ENCODE measurements around the gene EIF2S2.

Gene EIF2S2

DNA sequence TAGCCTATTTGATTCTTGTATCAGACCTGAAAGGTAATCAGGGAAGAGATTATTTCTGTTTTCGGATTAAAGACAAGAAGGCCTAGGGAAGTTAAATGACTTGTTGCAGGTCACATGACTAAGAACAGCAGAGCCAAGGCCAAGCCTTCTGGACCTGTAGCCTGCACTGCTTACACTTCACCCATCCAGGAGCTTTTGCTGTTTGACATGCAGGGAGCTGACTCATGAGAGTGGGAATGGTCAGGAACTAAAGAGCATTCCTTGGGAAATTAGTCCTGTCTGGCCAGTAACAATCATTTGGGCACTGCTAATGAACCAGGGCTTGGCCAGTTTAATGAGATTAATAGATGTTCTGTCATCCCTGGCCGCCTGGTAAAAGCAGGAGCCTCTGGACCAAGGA, 46.8 kb downstream of the EIF2S2 start:
- no peaks in the 10 kb centered on the region for H3K27me3 ChIP-seq (ENCODE audit: low read length)
- H3K9ac ChIP-seq (ENCODE audit: low read length) = no peak overlapping the region
- no peak overlapping the region for H3K4me2 ChIP-seq (ENCODE audit: low read depth, low read length, poor library complexity, severe bottlenecking)
- H2AFZ ChIP-seq (ENCODE audit: low read depth, low read length, severe bottlenecking) = no peak overlapping the region
- H4K20me1 ChIP-seq (ENCODE audit: low read depth, low read length) = no peaks in the 10 kb centered on the region; the same call in 1 of the 2 replicates
- no peak overlapping the region for H3K4me3 ChIP-seq (ENCODE audit: insufficient read depth, low read length, poor library complexity, severe bottlenecking)
- H3K27ac ChIP-seq (ENCODE audit: low read depth, low read length) = no peak overlapping the region
- no peaks in the 10 kb centered on the region for H3K9me2 ChIP-seq (replicated peaks; ENCODE audit: insufficient read depth, low read length)
- TF ChIP-seq EZH2phosphoT487 (conservative IDR thresholded peaks at IDR 0.05; ENCODE audit: low read length) (no peak), CTCF (IDR thresholded peaks at IDR 0.05; ENCODE audit: insufficient read depth, low read length, poor library complexity, severe bottlenecking) (no peak)
- H3K79me2 ChIP-seq (ENCODE audit: insufficient read depth, low read length) = peaks cover 93% of the 10 kb centered on the region
- H3K36me3 ChIP-seq (ENCODE audit: low read length) = no peaks in the 10 kb centered on the region
- H3F3A ChIP-seq (ENCODE audit: insufficient read depth) = peaks cover 4% of the 10 kb centered on the region; the same call in 1 of the 2 replicates
- H3K9me3 ChIP-seq (ENCODE audit: insufficient read depth, low read length) = no peaks in the 10 kb centered on the region

- Histone ChIP-seq H3K27ac (ENCODE audit: low read depth, low read length) (no peak overlapping the region), H3K9me3 (ENCODE audit: insufficient read depth, low read length) (no peaks in the 10 kb centered on the region), H3F3A (ENCODE audit: insufficient read depth) (peaks cover 4% of the 10 kb centered on the region; the same call in 1 of the 2 replicates), H3K79me2 (ENCODE audit: insufficient read depth, low read length) (peaks cover 93% of the 10 kb centered on the region), H3K4me2 (ENCODE audit: low read depth, low read length, poor library complexity, severe bottlenecking) (no peak overlapping the region), H2AFZ (ENCODE audit: low read depth, low read length, severe bottlenecking) (no peak overlapping the region), H3K9me2 (replicated peaks; ENCODE audit: insufficient read depth, low read length) (no peaks in the 10 kb centered on the region), H3K27me3 (ENCODE audit: low read length) (no peaks in the 10 kb centered on the region), H3K36me3 (ENCODE audit: low read length) (no peaks in the 10 kb centered on the region), H3K9ac (ENCODE audit: low read length) (no peak overlapping the region), H4K20me1 (ENCODE audit: low read depth, low read length) (no peaks in the 10 kb centered on the region; the same call in 1 of the 2 replicates), H3K4me3 (ENCODE audit: insufficient read depth, low read length, poor library complexity, severe bottlenecking) (no peak overlapping the region)
- TF ChIP-seq EZH2phosphoT487 (conservative IDR thresholded peaks at IDR 0.05; ENCODE audit: low read length) = no peak
- no peak for TF ChIP-seq CTCF (IDR thresholded peaks at IDR 0.05; ENCODE audit: insufficient read depth, low read length, poor library complexity, severe bottlenecking)
Observed at GRCh38 chr20:34064286-34064685, 47.8 kb downstream of the EIF2S2 start.

DNA sequence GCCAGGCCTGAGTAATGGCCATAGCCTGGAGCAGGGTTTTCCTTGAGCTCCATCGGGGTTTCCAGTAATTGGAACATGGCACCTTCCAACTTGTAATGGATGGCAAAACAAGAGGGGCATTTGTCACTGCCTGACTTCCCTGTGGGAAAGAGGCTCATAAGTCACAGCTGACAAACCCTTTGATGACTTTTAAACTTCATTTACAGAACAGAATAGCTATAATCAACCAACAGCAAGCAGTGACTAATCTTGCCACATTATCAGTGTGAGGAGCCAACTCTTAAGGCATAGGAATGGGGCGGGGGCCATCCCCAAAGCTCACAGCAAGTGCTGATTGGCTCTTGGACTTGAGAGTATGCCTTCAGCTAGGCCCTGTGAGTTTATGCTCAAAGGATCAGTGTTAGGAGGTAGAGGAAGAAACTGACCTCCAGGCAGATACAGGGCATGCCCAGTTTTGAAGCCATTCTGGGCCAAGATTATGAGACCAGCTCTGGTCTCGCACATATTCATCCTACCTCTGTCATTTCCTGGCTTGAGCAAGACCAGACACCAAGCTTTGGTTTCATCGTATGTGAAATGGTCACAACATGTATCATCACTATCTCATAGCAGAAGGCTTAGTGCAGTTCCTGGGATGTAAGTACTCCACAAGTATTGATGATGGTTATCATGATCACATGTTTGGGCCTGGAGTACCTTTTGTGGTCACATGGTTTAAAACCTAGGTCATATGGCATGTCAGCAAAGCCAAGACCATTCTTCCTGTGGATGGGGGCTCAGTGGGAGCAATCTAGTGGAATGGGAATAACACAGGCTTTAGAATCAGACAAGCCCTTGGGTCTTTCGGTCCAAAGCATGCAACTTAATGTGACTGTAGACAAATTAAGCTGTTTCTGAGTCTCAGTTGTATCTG, 49.2 kb downstream of the EIF2S2 start:
- no peak overlapping the region for H3K9ac ChIP-seq (ENCODE audit: low read length)
- no peak overlapping the region for H3K27ac ChIP-seq (ENCODE audit: low read depth, low read length)
- TF ChIP-seq EZH2phosphoT487 (conservative IDR thresholded peaks at IDR 0.05; ENCODE audit: low read length) = no peak
- TF ChIP-seq CTCF (IDR thresholded peaks at IDR 0.05; ENCODE audit: insufficient read depth, low read length, poor library complexity, severe bottlenecking) = no peak

More for the DNA sequence above, 49.2 kb downstream of the EIF2S2 start:
- Histone ChIP-seq H3K9me3 (ENCODE audit: insufficient read depth, low read length) (no peaks in the 10 kb centered on the region), H3K4me2 (ENCODE audit: low read depth, low read length, poor library complexity, severe bottlenecking) (no peak overlapping the region), H3K4me3 (ENCODE audit: insufficient read depth, low read length, poor library complexity, severe bottlenecking) (no peak overlapping the region), H3K9me2 (replicated peaks; ENCODE audit: insufficient read depth, low read length) (no peaks in the 10 kb centered on the region), H3F3A (ENCODE audit: insufficient read depth) (no peaks in the 10 kb centered on the region), H3K79me2 (ENCODE audit: insufficient read depth, low read length) (peaks cover 94% of the 10 kb centered on the region), H3K27me3 (ENCODE audit: low read length) (no peaks in the 10 kb centered on the region), H3K36me3 (ENCODE audit: low read length) (no peaks in the 10 kb centered on the region), H2AFZ (ENCODE audit: low read depth, low read length, severe bottlenecking) (no peak overlapping the region), H4K20me1 (ENCODE audit: low read depth, low read length) (no peaks in the 10 kb centered on the region; the same call in 1 of the 2 replicates)

All from SU-DHL-6 (cell line).